ENCODE results near the gene PLAC8. TPM values are rescaled to one million over a fixed set of nuclear protein-coding genes. Genes with fewer than 3 reads are reported as not detected.

PLAC8 gene
- total and polyA plus RNA-seq, 7 experiments from 2014 or later, result 204 to 634 (median 327) TPM

- Histone ChIP-seq H3K27ac (ENCODE audit: low read depth, low read length) (peak overlapping the region; percentile 88), H3K4me3 (ENCODE audit: low read length) (no peak overlapping the region), H3K36me3 (ENCODE audit: control insufficient read depth in 2 of 3, insufficient read depth in 3 of 3, low read length in 3 of 3) (no peaks in the 10 kb centered on the region), H3K9me3 (ENCODE audit: control insufficient read depth in 2 of 3, low read length in 3 of 3) (no peaks in the 10 kb centered on the region), H3K27me3 (ENCODE audit: control insufficient read depth in 2 of 2, insufficient read depth in 2 of 2, low read length in 2 of 2) (no peaks in the 10 kb centered on the region), H3K4me1 (ENCODE audit: control insufficient read depth in 2 of 2, insufficient read depth in 2 of 2, low read length in 2 of 2) (peaks cover 20 to 22% of the 10 kb centered on the region in 2 donors)
- DNase-seq, result no peak
- Mint-ChIP-seq H3K27me3 (peaks cover 0 to 16% (median 0%) of the 10 kb centered on the region in 5 donors), H3K27ac (peak overlapping the region; percentile 90 to 99 (median 98)), H3K4me1 (peaks cover 36 to 53% (median 41%) of the 10 kb centered on the region in 7 donors), H3K36me3 (peaks cover 5 to 30% (median 6%) of the 10 kb centered on the region in 5 donors), H3K4me3 (peak overlapping the region in 9 of 10 donors; percentile 22 to 100 (median 96)), H3K9me3 (peaks cover 0 to 2% (median 0%) of the 10 kb centered on the region in 11 donors)
- intact Hi-C loops (cut with micrococcal nuclease), result loop anchor here (1.0 to 10.0 kb wide), 5 partner anchors 11 to 691 kb away; partner anchors contain the start of genes COPS4 (in 1 of the 2), HELQ (in 1 of the 2), MRPS18C (in 1 of the 2) and THAP9 (in 1 of the 2)
- CTCF ChIA-PET, result interaction anchor here (0.8 to 2.5 kb wide), 5 partner anchors 10 to 102 kb away, joined by 3 to 5 read pairs (median 3); no protein-coding TSS in a partner anchor
- POLR2A ChIA-PET, result interaction anchor here (0.6 to 7.7 kb wide), 12 partner anchors 9 to 1639 kb away, joined by 3 to 46 read pairs (median 4); partner anchors contain the start of gene COPS4
- ATAC-seq, result no peak
Measured at GRCh38 chr4:83115656-83116285, 1.2 kb upstream of the PLAC8 start.

GRCh38 chr4:83115000-83115399, 471 bp upstream of the PLAC8 start:
- ATAC-seq, result no peak
- Histone ChIP-seq H3K27me3 (ENCODE audit: control insufficient read depth in 2 of 2, insufficient read depth in 2 of 2, low read length in 2 of 2) (no peaks in the 10 kb centered on the region), H3K4me1 (ENCODE audit: control insufficient read depth in 2 of 2, insufficient read depth in 2 of 2, low read length in 2 of 2) (peaks cover 23 to 24% of the 10 kb centered on the region in 2 donors), H3K36me3 (ENCODE audit: control insufficient read depth in 2 of 3, insufficient read depth in 3 of 3, low read length in 3 of 3) (no peaks in the 10 kb centered on the region), H3K4me3 (ENCODE audit: low read length) (peak overlapping the region; percentile 59), H3K27ac (ENCODE audit: low read depth, low read length) (peak overlapping the region; percentile 88), H3K9me3 (ENCODE audit: control insufficient read depth in 2 of 3, low read length in 3 of 3) (no peaks in the 10 kb centered on the region)
- Mint-ChIP-seq H3K4me1 (peaks cover 37 to 57% (median 44%) of the 10 kb centered on the region in 7 donors), H3K4me3 (peak overlapping the region; percentile 95 to 100 (median 98)), H3K27ac (peak overlapping the region; percentile 90 to 99 (median 98)), H3K27me3 (peaks cover 0 to 10% (median 0%) of the 10 kb centered on the region in 5 donors), H3K36me3 (peaks cover 5 to 36% (median 13%) of the 10 kb centered on the region in 5 donors), H3K9me3 (peaks cover 0 to 2% (median 0%) of the 10 kb centered on the region in 11 donors)
- intact Hi-C loops (cut with micrococcal nuclease), result loop anchor here (1.0 to 10.0 kb wide), 16 partner anchors 11 to 1643 kb away; partner anchors contain the start of genes HELQ (in 2 of the 2), MRPS18C (in 2 of the 2), COPS4 (in 1 of the 2) and RASGEF1B (in 1 of the 2)
- DNase-seq, result no peak
- ChIA-PET POLR2A (interaction anchor here (0.6 to 7.7 kb wide), 16 partner anchors 10 to 1638 kb away, joined by 3 to 61 read pairs (median 6); partner anchors contain the start of genes COPS4 and COQ2), CTCF (interaction anchor here (0.8 to 5.2 kb wide), 10 partner anchors 11 to 145 kb away, joined by 3 to 48 read pairs (median 4); no protein-coding TSS in a partner anchor)

DNA sequence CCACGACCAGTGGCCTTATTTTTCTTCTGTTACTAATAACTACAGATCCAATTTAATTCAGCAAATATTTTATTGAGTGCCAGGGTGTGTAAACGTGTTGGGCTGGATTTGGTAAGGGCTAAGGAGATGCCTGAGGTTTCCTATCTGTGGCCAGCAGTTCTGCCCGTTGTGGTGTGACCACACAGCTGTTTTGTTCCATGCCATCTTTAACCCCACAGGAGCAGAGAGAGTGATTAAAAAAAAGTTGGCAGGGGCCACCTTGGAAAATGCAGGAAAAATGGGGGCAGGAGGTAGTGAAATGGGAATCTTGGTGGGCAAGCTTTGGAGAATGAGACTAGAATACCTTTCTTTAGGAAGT, 1.1 kb downstream of the PLAC8 start:
- Mint-ChIP-seq H3K27me3 (no peaks in the 10 kb centered on the region), H3K36me3 (peaks cover 5 to 39% (median 21%) of the 10 kb centered on the region in 5 donors), H3K27ac (peak overlapping the region; percentile 90 to 99 (median 98)), H3K9me3 (no peaks in the 10 kb centered on the region), H3K4me1 (peaks cover 29 to 51% (median 42%) of the 10 kb centered on the region in 7 donors), H3K4me3 (peak overlapping the region; percentile 95 to 100 (median 98))
- Histone ChIP-seq H3K4me3 (ENCODE audit: low read length) (peak overlapping the region; percentile 91), H3K27ac (ENCODE audit: low read depth, low read length) (peak overlapping the region; percentile 88), H3K27me3 (ENCODE audit: control insufficient read depth in 2 of 2, insufficient read depth in 2 of 2, low read length in 2 of 2) (no peaks in the 10 kb centered on the region), H3K4me1 (ENCODE audit: control insufficient read depth in 2 of 2, insufficient read depth in 2 of 2, low read length in 2 of 2) (peaks cover 20 to 28% of the 10 kb centered on the region in 2 donors), H3K36me3 (ENCODE audit: control insufficient read depth in 2 of 3, insufficient read depth in 3 of 3, low read length in 3 of 3) (no peaks in the 10 kb centered on the region), H3K9me3 (ENCODE audit: control insufficient read depth in 2 of 3, low read length in 3 of 3) (no peaks in the 10 kb centered on the region)
- intact Hi-C loops (cut with micrococcal nuclease), result loop anchor here (1.0 to 10.0 kb wide), 6 partner anchors 118 to 1641 kb away; partner anchors contain the start of genes HELQ (in 2 of the 2), MRPS18C (in 2 of the 2) and RASGEF1B (in 1 of the 2)
- ChIA-PET POLR2A (interaction anchor here (0.8 to 7.7 kb wide), 18 partner anchors 11 to 171 kb away, joined by 3 to 61 read pairs (median 6); partner anchors contain the start of genes COPS4 and COQ2), CTCF (interaction anchor here (0.6 to 5.2 kb wide), 13 partner anchors 11 to 159 kb away, joined by 3 to 48 read pairs (median 5); no protein-coding TSS in a partner anchor)
- ATAC-seq, result no peak
- no peak for DNase-seq

GRCh38 chr4:83112678-83113428, 1.7 kb downstream of the PLAC8 start:
- Histone ChIP-seq H3K36me3 (ENCODE audit: control insufficient read depth in 2 of 3, insufficient read depth in 3 of 3, low read length in 3 of 3) (no peaks in the 10 kb centered on the region), H3K27ac (ENCODE audit: low read depth, low read length) (peak overlapping the region; percentile 88), H3K4me1 (ENCODE audit: control insufficient read depth in 2 of 2, insufficient read depth in 2 of 2, low read length in 2 of 2) (peaks cover 20 to 31% of the 10 kb centered on the region in 2 donors), H3K27me3 (ENCODE audit: control insufficient read depth in 2 of 2, insufficient read depth in 2 of 2, low read length in 2 of 2) (no peaks in the 10 kb centered on the region), H3K9me3 (ENCODE audit: control insufficient read depth in 2 of 3, low read length in 3 of 3) (no peaks in the 10 kb centered on the region), H3K4me3 (ENCODE audit: low read length) (peak overlapping the region; percentile 91)
- peak overlapping the region; percentile 90 to 99 (median 98) for H3K27ac Mint-ChIP-seq
- H3K36me3 Mint-ChIP-seq, result peaks cover 5 to 43% (median 21%) of the 10 kb centered on the region in 5 donors
- POLR2A ChIA-PET, result interaction anchor here (0.9 to 7.7 kb wide), 18 partner anchors 11 to 171 kb away, joined by 3 to 61 read pairs (median 6); partner anchors contain the start of genes COPS4 and COQ2
- peaks cover 27 to 51% (median 42%) of the 10 kb centered on the region in 7 donors for H3K4me1 Mint-ChIP-seq
- no peaks in the 10 kb centered on the region for H3K9me3 Mint-ChIP-seq
- H3K27me3 Mint-ChIP-seq, result no peaks in the 10 kb centered on the region
- intact Hi-C loops (cut with micrococcal nuclease), result loop anchor here (1.0 to 10.0 kb wide), 8 partner anchors 118 to 1641 kb away; partner anchors contain the start of genes HELQ (in 2 of the 2), MRPS18C (in 2 of the 2), COQ2 (in 1 of the 2) and RASGEF1B (in 1 of the 2)
- ATAC-seq (no peak), DNase-seq (peak in 7 of 9 donors; percentile 29 to 59 (median 51))
- CTCF ChIA-PET, result interaction anchor here (0.6 to 5.2 kb wide), 14 partner anchors 11 to 159 kb away, joined by 3 to 48 read pairs (median 4); partner anchors contain the start of gene COPS4
- H3K4me3 Mint-ChIP-seq, result peak overlapping the region; percentile 95 to 100 (median 98)

DNA sequence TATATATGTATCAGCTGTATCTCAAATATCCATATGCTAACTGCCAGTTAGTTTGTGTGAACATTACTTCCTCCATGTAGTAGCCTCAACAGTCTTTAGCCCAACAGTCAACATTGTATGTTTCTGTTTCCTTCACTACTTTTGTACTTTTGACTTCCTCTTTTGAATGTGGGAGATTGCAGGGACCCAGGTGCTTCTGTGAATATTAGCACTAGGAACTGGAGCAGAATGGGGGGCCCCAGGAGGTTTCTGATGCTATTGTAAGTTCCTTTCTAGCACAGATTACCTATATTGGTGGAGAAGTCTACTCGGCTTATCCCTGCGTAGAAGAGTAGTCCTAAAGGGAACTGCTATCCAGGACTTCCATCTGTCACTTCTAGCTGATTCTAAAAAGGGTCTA, 2.3 kb downstream of the PLAC8 start:
- peaks cover 26 to 33% of the 10 kb centered on the region in 2 donors for H3K4me1 ChIP-seq (ENCODE audit: control insufficient read depth in 2 of 2, insufficient read depth in 2 of 2, low read length in 2 of 2)
- peak in 7 of 9 donors; percentile 9 to 58 (median 38) for DNase-seq
- no peaks in the 10 kb centered on the region for H3K36me3 ChIP-seq (ENCODE audit: control insufficient read depth in 2 of 3, insufficient read depth in 3 of 3, low read length in 3 of 3)
- Mint-ChIP-seq H3K4me1 (peaks cover 25 to 55% (median 45%) of the 10 kb centered on the region in 7 donors), H3K4me3 (peak overlapping the region; percentile 95 to 100 (median 98)), H3K9me3 (no peaks in the 10 kb centered on the region), H3K27ac (peak overlapping the region; percentile 90 to 99 (median 98)), H3K36me3 (peaks cover 5 to 43% (median 21%) of the 10 kb centered on the region in 5 donors), H3K27me3 (no peaks in the 10 kb centered on the region)
- no peak for ATAC-seq
- intact Hi-C loops (cut with micrococcal nuclease), result loop anchor here (1.0 to 10.0 kb wide), 7 partner anchors 172 to 1640 kb away; partner anchors contain the start of genes HELQ (in 2 of the 2), MRPS18C (in 2 of the 2), COQ2 (in 1 of the 2) and RASGEF1B (in 1 of the 2)
- peak overlapping the region; percentile 91 for H3K4me3 ChIP-seq (ENCODE audit: low read length)
- no peaks in the 10 kb centered on the region for H3K9me3 ChIP-seq (ENCODE audit: control insufficient read depth in 2 of 3, low read length in 3 of 3)
- no peaks in the 10 kb centered on the region for H3K27me3 ChIP-seq (ENCODE audit: control insufficient read depth in 2 of 2, insufficient read depth in 2 of 2, low read length in 2 of 2)
- CTCF ChIA-PET, result interaction anchor here (0.6 to 5.2 kb wide), 13 partner anchors 12 to 160 kb away, joined by 3 to 48 read pairs (median 4); partner anchors contain the start of gene COPS4
- POLR2A ChIA-PET, result interaction anchor here (0.7 to 7.7 kb wide), 14 partner anchors 11 to 148 kb away, joined by 3 to 61 read pairs (median 6); partner anchors contain the start of gene COPS4
- peak overlapping the region; percentile 88 for H3K27ac ChIP-seq (ENCODE audit: low read depth, low read length)
